GM18868 (cell line): Measurements from ENCODE around the gene MCF2L2.

Experiments used
- ATAC-seq: cut with Tn5 transposase; IDR thresholded peaks from one replicate; pipeline ENCODE4 v1.9.1; 2021; ENCODE audit warnings: mild to moderate bottlenecking, moderate library complexity; ENCODE audit not compliant: unreplicated experiment

MCF2L2 gene

GRCh38 chr3:183300996-183301562, 127.3 kb downstream of the MCF2L2 start:
- no peak for ATAC-seq

- ATAC-seq, result no peak
These were observed 128.4 kb downstream of the MCF2L2 start for GRCh38 chr3:183299976-183300375.

- no peak for ATAC-seq
These were observed 129.7 kb downstream of the MCF2L2 start for GRCh38 chr3:183298701-183299153.

- no peak for ATAC-seq
These were observed 131.5 kb downstream of the MCF2L2 start for GRCh38 chr3:183296944-183297343.

GRCh38 chr3:183295211-183295610, 133.2 kb downstream of the MCF2L2 start:
- ATAC-seq, result no peak

- ATAC-seq, result no peak
These were observed 134.5 kb downstream of the MCF2L2 start for GRCh38 chr3:183293966-183294365.

GRCh38 chr3:183291497-183292031, 136.9 kb downstream of the MCF2L2 start:
- no peak for ATAC-seq

GRCh38 chr3:183290216-183290615, 138.2 kb downstream of the MCF2L2 start:
- no peak for ATAC-seq

GRCh38 chr3:183288117-183288516, 140.3 kb downstream of the MCF2L2 start:
- ATAC-seq, result no peak

- ATAC-seq, result no peak
These were observed 141.0 kb downstream of the MCF2L2 start for GRCh38 chr3:183287301-183287971.

- ATAC-seq, result peak; percentile 97
These were observed 142.5 kb downstream of the MCF2L2 start for GRCh38 chr3:183285828-183286457.

- ATAC-seq, result no peak
These were observed 143.1 kb downstream of the MCF2L2 start for GRCh38 chr3:183285318-183285717.

- no peak for ATAC-seq
These were observed 143.8 kb downstream of the MCF2L2 start for GRCh38 chr3:183284570-183284969.

- ATAC-seq, result no peak
These were observed 144.5 kb downstream of the MCF2L2 start for GRCh38 chr3:183283886-183284285.

- ATAC-seq, result no peak
These were observed 147.2 kb downstream of the MCF2L2 start for GRCh38 chr3:183281126-183281797.

GRCh38 chr3:183279371-183279770, 149.0 kb downstream of the MCF2L2 start:
- no peak for ATAC-seq

- ATAC-seq, result no peak
These were observed 149.8 kb downstream of the MCF2L2 start for GRCh38 chr3:183278479-183279088.

- no peak for ATAC-seq
These were observed 151.2 kb downstream of the MCF2L2 start for GRCh38 chr3:183277260-183277659.

GRCh38 chr3:183275937-183276336, 152.5 kb downstream of the MCF2L2 start:
- ATAC-seq, result no peak

GRCh38 chr3:183275418-183275817, 153.0 kb downstream of the MCF2L2 start:
- no peak for ATAC-seq

GRCh38 chr3:183274609-183275008, 153.8 kb downstream of the MCF2L2 start:
- ATAC-seq, result no peak
